HG02678 (cell line): ENCODE results near the gene SEC24D.
A peak's percentile ranks its signal among the peaks of the same experiment; 100 is the strongest.

ENCODE experiments used
- ATAC-seq: cut with Tn5 transposase; IDR thresholded peaks from one replicate; pipeline ENCODE4 v1.9.1; 2021; ENCODE audit warnings: mild to moderate bottlenecking, moderate library complexity; ENCODE audit not compliant: unreplicated experiment

The SEC24D gene

DNA sequence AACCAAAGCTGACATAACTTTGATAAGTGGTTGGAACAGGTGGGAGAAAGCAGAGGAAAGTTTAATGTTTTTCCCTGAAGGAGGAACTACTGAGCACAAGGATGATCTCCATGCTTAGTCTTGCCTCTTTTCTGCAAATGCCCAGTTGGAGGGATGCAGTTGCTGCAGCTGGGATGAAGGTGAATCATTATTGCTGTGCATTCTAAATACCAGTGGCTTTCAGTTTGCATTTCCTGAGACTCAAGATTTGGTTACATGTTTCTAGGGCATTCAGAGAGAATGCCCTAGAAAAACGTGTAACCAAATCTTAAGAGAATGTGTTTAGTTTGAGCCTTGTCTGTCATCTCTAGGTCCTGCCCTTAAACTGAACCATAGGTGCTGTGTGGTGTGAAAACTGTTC, 108.6 kb downstream of the SEC24D start:
- ATAC-seq = no peak

DNA sequence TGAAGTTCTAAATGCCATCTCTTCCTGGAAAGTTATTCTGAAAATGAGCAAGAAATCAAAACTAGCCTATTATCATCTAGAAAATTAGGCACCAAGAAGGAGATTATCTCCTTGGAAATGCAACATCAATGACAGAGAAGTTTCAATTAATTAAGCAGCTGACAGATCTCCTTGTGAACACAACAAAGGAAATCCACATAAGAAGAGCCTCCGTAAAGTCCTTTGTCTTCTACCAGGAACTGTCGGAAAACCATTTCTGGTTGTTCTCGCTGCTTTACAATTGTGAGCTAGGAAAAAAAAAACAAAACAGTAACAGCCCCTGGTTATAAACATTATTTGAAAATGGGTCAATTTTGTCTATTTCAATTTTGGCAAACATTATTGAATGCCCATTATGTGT, 112.6 kb downstream of the SEC24D start:
- ATAC-seq = no peak

DNA sequence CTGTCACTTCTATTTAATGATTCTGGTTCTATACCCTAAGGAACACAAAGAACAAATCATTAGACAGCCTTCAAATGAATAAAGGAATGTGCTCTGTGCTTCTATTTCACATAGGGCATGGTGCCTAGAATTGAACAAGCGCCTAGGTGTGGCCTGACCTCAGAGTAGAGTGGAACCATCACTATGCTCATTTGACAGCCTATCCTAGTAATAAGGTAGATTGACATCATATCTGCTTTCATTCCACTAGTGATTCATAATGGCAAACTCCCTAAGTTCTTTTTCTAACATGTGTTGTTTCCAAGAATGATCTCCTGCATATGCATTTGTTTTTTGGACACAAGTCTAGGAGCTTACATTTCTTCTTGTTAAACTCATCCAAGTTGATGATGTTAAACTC, 114.2 kb downstream of the SEC24D start:
- no peak for ATAC-seq

DNA sequence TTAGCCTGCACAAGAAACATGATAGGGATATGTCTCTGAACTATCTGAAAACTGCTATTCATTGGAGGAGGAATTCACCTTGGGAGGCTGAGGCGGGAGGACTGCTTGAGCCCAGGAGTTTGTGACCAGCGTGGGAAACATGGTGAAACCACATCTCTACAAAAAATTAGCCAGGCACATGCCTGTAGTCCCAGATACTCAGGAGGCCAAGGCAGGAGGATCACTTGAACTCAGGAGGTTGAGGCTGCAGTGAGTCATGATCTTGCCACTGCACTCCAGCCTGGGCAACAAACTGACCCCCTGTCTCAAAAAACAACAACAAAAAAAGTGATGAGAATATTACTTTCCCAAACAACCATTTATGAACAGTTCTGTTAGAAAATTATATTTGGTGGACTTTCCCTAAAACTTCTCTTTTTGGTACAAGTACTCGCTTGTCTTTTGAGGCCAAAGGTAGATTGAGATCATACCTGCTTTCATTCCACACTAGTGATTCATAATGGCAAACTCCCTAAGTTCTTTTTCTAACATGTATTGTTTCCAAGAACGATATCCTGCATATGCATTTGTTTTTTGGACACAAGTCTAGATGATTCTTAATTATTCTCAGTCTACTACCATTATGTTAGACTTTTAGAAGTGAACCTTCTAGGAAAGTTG, 117.3 kb downstream of the SEC24D start:
- ATAC-seq = no peak

DNA sequence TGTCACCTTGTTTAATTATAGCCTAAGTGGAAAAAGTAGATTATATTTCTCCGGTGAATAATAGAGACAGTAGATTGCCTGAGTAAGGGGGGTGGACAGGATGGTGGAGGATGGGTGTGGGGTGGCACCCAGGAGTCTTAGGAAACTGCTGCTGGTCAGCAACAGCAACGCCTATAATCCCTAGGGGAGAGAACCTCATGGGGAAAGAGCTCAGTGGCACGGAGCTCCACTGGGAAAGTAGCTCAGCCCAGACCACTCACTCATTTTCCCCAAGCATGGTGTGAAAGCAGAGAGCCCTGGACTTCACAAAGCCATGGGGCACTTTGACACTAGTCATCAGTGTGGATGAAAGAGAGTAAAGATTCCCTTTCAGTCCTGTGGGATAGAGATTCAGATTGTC, 119.6 kb downstream of the SEC24D start:
- ATAC-seq = no peak

DNA sequence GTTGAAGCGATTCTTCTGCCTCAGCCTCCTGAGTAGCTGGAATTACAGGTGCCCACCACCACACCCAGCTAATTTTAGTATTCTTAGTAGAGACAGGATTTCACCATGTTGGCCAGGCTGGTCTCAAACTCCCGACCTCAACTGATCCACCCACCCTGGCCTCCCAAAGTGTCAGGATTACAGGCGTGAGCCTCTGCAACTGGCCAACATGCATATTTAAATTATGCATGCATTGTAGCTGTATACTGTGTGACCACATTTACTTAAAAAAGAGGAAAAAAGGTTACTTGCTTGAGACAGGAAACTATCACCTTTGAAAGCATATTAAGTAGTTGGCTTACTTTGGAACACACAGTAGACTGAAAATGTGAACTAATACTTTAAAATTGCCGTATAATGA, 121.2 kb downstream of the SEC24D start:
- no peak for ATAC-seq

DNA sequence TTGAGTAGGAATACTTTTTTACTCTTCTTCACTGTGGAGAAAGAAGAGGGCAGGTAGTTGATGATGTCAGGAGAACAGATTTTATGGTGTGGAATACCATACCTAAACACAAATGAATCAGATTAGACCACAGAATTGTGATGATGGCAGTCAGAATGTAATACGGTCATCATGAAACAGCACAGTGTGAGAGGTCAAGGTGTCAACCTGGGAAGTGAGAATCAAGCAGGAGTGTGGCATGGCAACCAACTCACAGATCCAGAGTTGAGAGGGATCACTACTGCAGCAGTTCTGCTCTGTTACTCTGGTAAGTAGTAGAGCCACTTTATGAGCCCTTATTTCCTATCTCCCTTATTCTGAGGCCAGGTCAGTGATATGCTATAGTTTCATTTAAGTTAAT, 123.1 kb downstream of the SEC24D start:
- ATAC-seq = no peak

DNA sequence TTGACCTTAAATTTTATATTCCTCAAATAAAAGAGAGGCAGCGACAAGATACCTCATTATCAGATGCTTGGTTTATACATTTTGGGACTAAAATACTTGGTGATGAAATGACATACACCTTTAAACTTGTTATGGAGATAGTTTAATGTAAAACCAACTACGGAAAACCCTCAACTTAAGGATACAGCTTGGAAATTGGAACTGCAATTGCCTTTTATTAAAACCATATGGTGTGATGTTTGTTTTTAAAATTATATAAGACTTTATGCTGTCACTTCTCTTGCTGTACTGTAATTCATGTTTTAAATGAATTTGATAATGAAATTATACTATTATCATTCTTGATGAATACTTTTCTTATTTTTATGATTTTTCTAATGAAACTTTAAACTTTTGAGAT, 124.9 kb downstream of the SEC24D start:
- no peak for ATAC-seq

DNA sequence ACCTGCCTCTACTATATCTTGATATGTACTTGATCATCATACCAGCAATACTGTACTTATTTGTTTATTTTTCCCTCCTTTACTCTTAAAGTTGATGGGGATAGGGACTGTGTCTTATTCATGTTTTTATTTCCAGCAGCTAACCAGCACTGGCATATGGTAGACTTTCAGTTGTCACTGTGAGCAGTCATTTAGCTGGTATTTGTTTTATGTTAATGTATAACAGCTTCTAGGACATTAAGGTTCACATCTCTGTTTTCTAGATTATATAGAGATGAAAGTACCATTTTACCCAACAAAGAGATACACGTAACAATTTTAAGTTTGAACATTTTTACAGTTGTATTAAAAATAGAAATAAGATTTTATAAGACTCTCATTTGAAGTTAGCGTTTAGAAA, 132.8 kb downstream of the SEC24D start:
- no peak for ATAC-seq

DNA sequence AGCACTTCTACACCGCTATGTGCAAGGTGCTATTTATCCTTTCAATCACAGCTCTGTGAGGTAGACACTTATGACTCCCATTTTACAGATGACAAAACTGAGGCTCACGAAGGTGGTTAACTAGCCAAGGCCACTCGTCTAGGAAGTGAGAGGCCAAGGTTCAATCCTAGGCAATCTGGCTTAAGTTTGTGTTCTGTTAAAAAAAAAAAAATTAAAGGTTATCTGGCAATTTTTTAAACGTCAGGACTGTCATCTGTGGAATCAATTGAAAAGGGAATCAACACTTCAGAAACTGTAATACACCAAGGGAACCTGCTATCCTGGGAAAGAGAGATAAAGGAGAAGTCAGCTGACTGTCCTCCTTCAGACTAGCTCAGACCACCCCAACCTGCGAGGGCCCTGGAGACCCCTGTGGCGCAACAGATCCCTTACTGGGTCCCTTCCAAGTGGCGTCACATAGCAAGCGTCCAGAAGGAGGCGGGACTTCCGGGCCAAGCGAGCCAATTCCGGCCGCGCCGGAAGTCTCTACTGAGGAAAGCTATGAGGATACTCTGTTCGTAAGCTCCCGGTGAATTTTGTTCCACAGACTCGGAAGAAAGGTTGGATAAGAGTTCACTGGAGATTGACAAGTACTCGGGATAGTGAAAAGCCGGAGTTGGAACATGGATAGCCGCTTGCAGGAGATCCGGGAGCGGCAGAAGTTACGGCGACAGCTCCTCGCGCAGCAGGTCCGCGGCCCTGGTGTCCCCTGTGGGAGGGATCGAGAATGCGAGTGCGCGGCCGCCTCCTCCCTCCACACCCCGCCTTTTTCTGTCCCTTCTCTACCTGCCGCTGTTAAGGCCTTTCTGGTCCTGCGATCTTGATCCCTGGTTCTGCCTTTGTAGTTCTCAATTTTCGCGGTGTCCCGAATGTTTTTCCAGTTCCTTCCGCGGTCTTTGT, 150.8 kb downstream of the SEC24D start, which contains the start of gene METTL14:
Gene METTL14, plus strand, starts transcription at position 520 of the 939 bp plus-strand sequence. Its CDS starts 143 bp downstream, at position 663.
- ATAC-seq = peak; percentile 98

DNA sequence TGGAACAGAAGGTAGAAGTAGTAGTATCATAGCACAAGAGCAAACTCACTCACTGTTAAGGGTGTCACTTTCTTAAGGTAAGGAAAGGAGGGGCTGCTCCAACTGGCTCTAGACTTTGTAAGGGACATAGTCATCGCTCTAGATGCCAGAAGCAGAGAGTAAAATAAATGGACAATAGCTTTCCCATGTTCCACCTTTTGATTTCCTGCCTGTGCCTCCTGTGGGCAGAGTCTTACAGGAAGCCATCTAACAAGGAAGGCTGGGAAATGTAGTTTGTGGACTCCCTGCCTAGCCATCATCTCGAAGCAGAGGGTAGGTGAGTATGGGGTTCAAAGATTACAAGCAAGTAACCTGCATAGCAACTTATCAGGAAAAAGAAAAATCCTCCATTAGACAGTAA, 152.4 kb downstream of the SEC24D start:
- no peak for ATAC-seq

DNA sequence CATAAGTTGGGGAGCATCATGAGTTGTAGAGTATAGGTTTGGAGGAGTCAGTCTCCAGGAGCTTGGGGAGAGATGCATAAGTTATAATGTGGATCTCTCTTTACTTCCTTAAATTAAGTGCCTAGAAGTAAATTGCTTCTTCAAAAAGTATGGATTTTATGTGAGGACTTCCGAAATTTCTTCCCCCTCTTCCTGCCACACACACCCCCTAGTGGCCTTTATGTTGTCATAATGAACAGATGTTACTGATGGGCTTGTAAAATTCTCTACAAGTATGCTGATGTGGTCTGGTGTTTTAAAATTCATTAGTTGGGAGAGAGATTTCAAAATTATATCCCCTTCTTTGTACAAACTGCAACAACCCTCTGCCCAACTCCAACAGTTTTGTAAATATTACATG, 153.0 kb downstream of the SEC24D start:
- ATAC-seq = no peak

DNA sequence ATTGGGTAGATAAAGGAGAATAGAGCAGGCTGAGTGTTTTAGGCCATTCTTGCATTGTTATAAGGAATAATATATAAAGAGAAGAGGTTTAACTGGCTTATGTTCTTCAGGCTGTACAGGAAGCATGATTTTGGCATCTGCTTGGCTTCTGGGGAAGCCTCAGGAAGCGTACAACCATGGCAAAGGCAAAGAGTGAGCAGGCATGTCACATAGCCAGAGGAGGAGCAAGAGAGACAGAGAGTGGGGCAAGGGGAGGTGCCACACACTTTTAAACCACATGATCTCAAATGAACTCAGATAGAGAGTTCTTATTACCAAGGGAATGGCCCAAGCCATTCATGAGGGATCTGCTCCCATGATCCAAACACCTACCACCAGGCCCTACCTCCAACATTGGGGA, 155.1 kb downstream of the SEC24D start:
- ATAC-seq = no peak

DNA sequence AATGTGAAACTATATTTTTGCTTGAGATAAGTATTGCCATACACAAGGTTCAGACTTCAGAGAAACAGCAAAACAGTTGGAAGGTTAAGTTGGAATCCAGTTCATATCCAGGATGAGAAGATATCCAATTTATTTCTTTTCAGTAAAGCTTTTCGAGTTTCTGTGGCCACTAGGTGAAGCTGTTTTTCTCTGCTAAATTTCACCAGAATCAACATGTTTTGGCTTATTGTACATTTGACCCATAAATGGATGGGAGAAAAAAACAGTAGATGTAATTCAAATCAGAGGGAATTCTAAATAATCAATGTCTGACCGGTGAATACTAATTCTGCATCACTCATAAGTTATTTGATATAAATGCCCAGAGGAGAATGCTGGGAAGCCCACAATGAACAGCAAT, 159.8 kb downstream of the SEC24D start:
- no peak for ATAC-seq
